GM18511 (cell line): ENCODE data around the gene THSD4.

Experiments used
- ATAC-seq: cut with Tn5 transposase; IDR thresholded peaks from one replicate; pipeline ENCODE4 v1.9.1; 2021; ENCODE audit warnings: mild to moderate bottlenecking, moderate library complexity; ENCODE audit not compliant: unreplicated experiment

The THSD4 gene

DNA sequence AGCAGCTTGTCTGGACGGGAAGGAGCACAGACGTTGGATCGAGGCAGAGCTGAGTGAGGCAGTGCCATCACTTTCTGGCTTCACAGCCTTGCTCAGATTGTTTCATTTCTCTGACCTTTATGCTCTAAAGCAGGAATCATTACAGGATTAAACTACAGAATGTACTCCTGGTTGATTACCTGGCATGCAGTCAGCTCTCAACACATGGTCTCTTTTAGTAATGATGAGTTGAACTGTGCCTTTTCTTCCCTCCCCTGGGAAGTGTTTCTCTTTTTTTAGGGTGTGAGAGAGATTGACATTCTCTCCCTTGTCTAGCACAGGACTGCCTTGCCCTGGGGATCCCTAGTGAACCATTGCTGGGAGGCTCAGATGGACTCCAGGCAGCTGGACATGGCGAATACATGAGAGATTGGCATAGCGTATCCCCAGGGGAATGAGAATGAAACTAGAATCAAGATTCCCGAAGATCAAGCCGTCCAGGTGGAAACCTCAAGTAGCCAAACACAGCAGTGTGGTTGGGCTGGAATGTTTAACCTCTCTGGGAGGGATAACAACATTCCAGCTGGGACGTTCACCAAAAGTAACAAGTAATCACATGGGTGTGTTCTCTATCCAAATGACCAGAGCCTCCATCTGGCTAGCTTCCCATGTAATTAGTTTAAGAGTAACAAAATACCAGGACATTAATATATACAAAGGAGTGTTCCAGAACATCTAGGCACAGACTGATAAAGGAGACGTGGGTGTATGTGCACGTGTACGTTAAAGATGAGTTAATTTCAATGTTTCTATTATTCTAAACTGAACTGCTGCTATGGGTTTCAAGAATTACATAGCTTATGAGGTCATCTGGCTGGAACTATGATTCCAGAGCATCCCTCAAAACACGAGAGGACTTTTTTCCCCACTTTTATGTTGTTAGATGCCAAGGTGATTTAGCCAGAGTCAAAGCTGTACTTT lies 576.5 kb downstream of the THSD4 start:
- no peak for ATAC-seq

DNA sequence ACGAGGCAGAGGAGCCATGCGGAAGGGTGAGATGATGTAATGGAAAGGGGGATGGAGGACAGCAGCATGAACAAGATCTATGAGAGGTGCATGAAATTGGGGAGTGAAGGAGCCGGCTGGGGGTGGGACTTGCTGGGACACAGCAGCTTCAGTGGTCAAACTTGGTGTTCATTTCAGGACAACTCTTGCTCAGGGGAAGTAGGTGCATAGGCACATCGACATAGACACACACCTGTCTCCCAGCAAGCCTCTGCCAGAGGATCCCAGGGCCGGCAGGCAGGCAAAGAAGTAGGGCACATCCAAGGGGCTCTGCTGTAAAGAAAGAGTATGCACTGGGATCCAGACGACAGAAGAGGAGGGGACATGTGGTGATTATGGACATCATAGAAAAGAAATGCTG lies 582.0 kb downstream of the THSD4 start:
- no peak for ATAC-seq

GRCh38 chr15:71698030-71698429 lies 582.8 kb downstream of the THSD4 start:
- ATAC-seq, result no peak

DNA sequence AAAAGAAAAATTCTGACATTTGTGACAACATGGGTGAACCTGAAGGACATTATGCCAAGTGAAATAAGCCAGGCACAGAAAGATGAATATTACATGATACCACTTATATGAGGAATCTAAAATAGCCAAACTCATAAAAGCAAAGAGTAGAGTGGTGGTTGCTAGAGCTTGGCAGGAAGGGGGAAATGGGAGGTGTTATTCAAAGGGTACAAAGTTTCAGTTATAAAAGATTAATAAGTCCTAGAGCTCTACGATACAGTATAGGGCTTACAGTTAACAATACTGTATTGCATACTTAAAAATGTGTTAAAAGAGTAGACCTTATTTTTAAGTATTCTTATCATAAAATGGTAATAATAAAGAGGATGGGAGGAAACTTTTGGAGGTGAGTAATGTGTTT lies 583.5 kb downstream of the THSD4 start:
- no peak for ATAC-seq

GRCh38 chr15:71699977-71700376 lies 584.7 kb downstream of the THSD4 start:
- no peak for ATAC-seq

- ATAC-seq, result no peak
Observed at GRCh38 chr15:71701808-71702207, 586.5 kb downstream of the THSD4 start.

DNA sequence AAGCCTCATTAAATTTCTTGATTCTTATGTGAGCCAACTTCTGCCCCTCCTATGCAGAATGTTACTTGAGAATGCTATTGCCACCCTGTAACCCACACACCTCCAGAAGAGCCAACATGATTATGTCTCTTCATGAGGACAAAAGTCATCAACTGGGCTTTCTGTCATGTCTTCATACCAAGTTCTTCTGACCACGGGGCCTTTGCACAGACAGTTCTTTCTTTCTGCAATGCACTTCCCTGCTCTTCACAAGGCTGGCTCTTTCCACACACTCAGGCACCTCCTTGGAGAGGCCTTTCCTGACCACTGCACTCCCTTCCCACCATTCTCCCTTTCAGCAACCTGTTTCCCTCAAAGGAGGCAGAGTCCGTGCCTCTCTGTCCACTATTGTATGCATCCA lies 587.2 kb downstream of the THSD4 start:
- ATAC-seq, result no peak

- ATAC-seq, result no peak
Observed at GRCh38 chr15:71705151-71705550, 589.9 kb downstream of the THSD4 start.

- ATAC-seq, result no peak
Observed at GRCh38 chr15:71706461-71707229, 591.4 kb downstream of the THSD4 start.

DNA sequence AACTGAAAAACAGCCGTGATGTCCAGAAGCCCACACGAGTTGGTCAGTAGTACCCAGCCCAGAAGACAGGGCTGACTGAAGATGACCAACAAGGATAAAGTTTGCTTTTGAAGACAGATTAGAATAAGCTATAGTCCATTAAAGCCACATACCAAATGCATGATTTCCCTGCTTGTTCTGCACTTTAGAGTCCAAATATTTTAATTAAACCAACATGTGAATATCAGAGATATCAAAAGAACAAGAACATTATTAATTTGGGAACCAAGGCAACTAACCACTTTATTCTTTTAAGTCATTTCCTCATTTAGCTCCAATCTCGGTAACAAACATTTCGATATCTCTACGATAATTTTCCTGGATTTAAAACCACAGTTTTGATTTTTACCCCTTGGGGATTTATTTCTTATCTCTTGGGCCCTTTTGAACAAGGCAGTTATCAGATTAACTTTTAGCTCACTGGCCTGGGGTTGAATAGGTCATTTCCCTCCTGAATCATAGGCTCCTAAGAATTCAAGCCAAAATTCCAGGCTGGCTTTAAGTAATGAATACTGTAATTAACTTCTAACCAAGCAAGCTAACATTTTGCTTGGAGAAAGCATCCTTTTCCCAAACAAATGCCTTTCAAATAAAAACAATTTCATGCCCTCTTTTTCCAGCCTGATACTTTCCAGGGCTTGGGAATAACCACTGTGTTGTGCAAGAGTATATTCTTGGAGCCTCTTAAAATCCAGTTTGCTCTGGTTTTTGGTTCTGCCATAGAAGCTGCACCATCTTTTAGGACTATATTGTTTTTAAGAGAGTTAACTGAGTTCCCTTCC lies 592.2 kb downstream of the THSD4 start:
- ATAC-seq, result no peak

DNA sequence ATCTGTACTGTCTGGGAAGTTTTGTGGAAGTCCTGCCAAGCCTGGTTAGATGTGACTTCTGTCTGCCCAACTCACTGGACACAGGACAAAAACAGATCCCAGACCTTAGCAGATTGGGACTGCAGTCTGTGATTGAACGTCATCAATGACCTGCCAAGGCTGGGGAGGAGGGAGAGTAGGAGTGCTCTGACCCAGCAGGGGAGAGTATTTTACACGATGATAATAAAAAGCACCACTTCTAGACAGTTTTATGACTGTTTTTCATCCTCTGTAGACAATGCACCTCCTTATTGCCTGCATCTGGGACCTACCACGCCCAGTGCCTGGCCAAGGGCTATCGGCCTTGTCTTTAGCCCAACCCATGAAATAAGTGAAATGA lies 592.8 kb downstream of the THSD4 start:
- ATAC-seq, result no peak

GRCh38 chr15:71708741-71709140 lies 593.5 kb downstream of the THSD4 start:
- no peak for ATAC-seq

DNA sequence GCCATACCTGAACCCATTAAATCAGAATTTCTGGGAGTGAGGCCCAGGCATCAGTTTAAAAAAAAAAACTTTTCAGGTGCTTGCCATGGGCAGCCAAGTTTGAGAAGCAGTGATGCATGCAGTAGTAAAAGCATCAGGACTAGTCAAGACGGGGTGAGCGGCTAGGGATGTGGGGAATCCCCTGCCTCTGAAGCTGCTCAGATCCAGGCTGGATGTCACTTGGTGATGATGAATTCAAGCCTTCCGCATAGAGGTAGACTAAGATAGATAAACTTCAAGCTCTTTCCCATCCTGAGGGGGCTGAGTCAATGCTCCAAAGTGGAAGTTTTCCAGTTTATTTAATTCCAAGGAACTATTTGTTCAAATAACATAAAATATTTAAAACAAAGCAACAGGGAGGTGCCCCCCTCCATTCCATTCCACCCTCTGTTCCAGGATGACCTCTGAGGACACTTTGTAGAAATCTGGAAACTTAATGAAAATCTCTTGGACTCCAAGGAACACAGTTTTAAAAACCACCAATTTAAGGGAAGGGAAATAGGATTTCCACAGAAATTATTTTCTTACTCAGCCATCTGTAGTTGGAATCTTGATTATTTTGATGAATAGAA lies 594.6 kb downstream of the THSD4 start:
- ATAC-seq, result no peak

GRCh38 chr15:71712182-71712581 lies 596.9 kb downstream of the THSD4 start:
- no peak for ATAC-seq

GRCh38 chr15:71713191-71713809 lies 598.0 kb downstream of the THSD4 start:
- ATAC-seq, result no peak

- no peak for ATAC-seq
Observed at GRCh38 chr15:71715914-71716313, 600.6 kb downstream of the THSD4 start.

DNA sequence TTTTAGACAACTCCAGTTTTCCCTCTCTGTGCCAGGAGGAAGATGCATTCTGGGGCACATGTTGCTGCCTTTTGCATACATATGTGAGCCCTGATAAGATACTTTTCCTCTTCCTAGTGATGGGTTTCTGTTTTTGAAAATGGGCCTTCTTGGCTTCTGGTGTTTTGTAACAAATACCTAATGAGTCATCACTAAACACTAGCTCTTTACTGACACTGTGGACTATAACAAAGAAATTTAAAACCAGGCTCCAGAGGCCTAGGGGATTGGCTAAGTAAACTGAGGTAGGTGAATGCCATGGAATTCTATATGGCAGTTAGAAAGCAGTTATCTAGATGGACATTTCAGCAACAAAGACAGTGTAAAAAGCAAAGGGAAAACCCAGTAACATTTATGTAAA lies 601.7 kb downstream of the THSD4 start:
- ATAC-seq, result no peak

DNA sequence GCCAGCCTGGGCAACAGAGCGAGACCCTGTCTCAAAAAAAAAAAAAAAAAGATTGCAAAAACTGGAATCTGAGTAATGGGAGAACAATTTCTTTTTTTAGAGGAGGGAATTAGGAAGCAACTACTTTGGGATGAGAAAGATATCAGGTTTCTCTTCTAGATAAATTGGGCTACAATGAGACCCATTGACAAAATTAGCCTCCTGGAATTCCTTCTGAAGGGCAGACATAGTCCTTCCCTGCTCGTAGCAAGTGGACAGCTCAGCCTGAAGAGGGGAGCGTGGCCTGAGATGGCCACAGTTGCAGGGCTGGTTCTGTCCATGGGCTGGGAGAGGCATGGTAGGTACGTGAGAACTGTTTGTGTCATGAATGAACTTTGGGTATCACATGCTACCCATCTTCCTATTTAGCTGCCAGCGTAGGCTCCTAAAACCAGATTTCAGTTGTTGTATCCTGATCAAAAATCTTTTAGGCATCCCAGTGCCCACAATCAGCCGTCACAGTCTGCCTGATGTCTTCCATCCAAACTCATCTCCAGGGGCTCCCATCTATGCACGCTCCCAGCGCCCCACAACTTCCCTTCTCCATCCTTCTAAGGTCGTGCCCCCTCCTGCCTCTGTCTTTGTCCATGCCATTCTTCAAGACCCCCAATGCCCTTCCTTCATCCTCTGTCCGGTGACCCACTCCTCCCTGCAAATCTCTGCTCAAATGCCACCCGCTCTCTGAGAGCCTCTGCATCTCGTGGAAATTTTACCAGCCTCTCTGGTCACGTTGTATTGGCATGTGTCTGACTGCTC lies 603.0 kb downstream of the THSD4 start:
- ATAC-seq, result no peak

- no peak for ATAC-seq
Observed at GRCh38 chr15:71723344-71723743, 608.1 kb downstream of the THSD4 start.
